Measurements from ENCODE around the gene SLC51B.

Gene SLC51B

GRCh38 chr15:65101891-65102708 is 56.9 kb downstream of the SLC51B start:
- TF ChIP-seq CTCF (conservative IDR thresholded peaks at IDR 0.05; ENCODE audit: low read length): no peak
- H3K4me3 ChIP-seq (ENCODE audit: low read length): no peak overlapping the region
- no peak for DNase-seq (ENCODE audit: low read depth)

- TF ChIP-seq CTCF (conservative IDR thresholded peaks at IDR 0.05; ENCODE audit: low read length): no peak
- no peak for DNase-seq (ENCODE audit: low read depth)
- no peak overlapping the region for H3K4me3 ChIP-seq (ENCODE audit: low read length)
Measured at GRCh38 chr15:65102912-65103311, 57.7 kb downstream of the SLC51B start.
